Right lobe of liver (tissue), 4 donors: ENCODE data around the gene HARBI1.

ENCODE experiments used
- CTCF ChIP-seq, 4 donors: fragments of 200-600 bp in 3 of 4; fragments of 450-650 bp in 1 of 4; IDR thresholded peaks; one replicate each; pipeline versions ENCODE4 v1.5.1 to v1.8.0; 2016 to 2022; ENCODE audit warnings: antibody characterized with exemption in 4 of 4, mild to moderate bottlenecking in 2 of 4
- POLR2A ChIP-seq: fragments of 450-650 bp; IDR thresholded peaks from one replicate; pipeline ENCODE4 v1.6.1; 2017; ENCODE audit warnings: antibody characterized with exemption, mild to moderate bottlenecking
- donor health status: DM: no; HTN: no; CAD: no.
- donor health status: DM: no; HTN: no; CAD: no.
- donor health status: DM: no; HTN: yes; CAD: no.

- TF ChIP-seq POLR2A (no peak), CTCF (IDR thresholded peaks at IDR 0.05) (no peak)
Observed at GRCh38 chr11:46594374-46594700, 22.7 kb downstream of the HARBI1 start.
